SK-N-SH treated with all-trans-retinoic acid at 6 μM for 48 hours (cell line): ENCODE results near the gene DAB2IP.

Experiments used
- ATAC-seq: fragments of 200-7000 bp; cut with Tn5 transposase; 3 replicates; pipeline ENCODE4 v1.9.1; 2020; ENCODE audit warnings: mild to moderate bottlenecking, moderate library complexity
- ARNTL ChIP-seq: fragments of 450-650 bp; formaldehyde crosslinking; IDR thresholded peaks from 2 replicates; pipeline ENCODE4 v1.5.0; 2020; ENCODE audit warnings: low read depth, mild to moderate bottlenecking, moderate library complexity, borderline replicate concordance
- BACH2 ChIP-seq: fragments of 250-450 bp; sonication (Bioruptor Pico); IDR thresholded peaks from 2 replicates; pipeline ENCODE4 v1.9.0; 2021; ENCODE audit warnings: mild to moderate bottlenecking, borderline replicate concordance
- CSDC2 ChIP-seq: fragments of 250-450 bp; sonication (Bioruptor Pico); IDR thresholded peaks from 2 replicates; pipeline ENCODE4 v1.5.0; 2020; ENCODE audit warnings: mild to moderate bottlenecking, moderate library complexity
- ESRRG ChIP-seq: fragments of 250-450 bp; sonication (Bioruptor Pico); IDR thresholded peaks from 2 replicates; pipeline ENCODE4 v1.6.1; 2021; ENCODE audit warnings: mild to moderate bottlenecking
- GLIS3 ChIP-seq: fragments of 250-450 bp; sonication (Bioruptor Pico); IDR thresholded peaks from 2 replicates; pipeline ENCODE4 v1.5.0; 2020; ENCODE audit warnings: mild to moderate bottlenecking, moderate library complexity
- ISL1 ChIP-seq: fragments of 250-450 bp; sonication (Bioruptor Pico); IDR thresholded peaks from 2 replicates; pipeline ENCODE4 v2.1.2; 2022; ENCODE audit warnings: mild to moderate bottlenecking, moderate library complexity
- OSR1 ChIP-seq: fragments of 250-450 bp; sonication (Bioruptor Pico); IDR thresholded peaks from 2 replicates; pipeline ENCODE4 v1.8.0; 2022; ENCODE audit warnings: moderate library complexity, mild to moderate bottlenecking, inconsistent platforms
- PPARA ChIP-seq: fragments of 250-450 bp; sonication (Bioruptor Pico); IDR thresholded peaks from 2 replicates; pipeline ENCODE4 v1.5.0; 2020; ENCODE audit warnings: mild to moderate bottlenecking, borderline replicate concordance
- RARB ChIP-seq: fragments of 250-450 bp; sonication (Bioruptor Pico); IDR thresholded peaks from 2 replicates; pipeline ENCODE4 v1.8.0; 2021; ENCODE audit warnings: mild to moderate bottlenecking, moderate library complexity
- SNAI2 ChIP-seq: fragments of 250-450 bp; sonication (Bioruptor Pico); IDR thresholded peaks from 2 replicates; pipeline ENCODE4 v1.5.0; 2020; ENCODE audit warnings: mild to moderate bottlenecking, moderate library complexity
- TCF4 ChIP-seq: fragments of 250-450 bp; sonication (Bioruptor Pico); IDR thresholded peaks from 2 replicates; pipeline ENCODE4 v1.8.0; 2021; ENCODE audit warnings: mild to moderate bottlenecking, moderate library complexity, borderline replicate concordance
- TOX ChIP-seq: fragments of 250-450 bp; sonication (Bioruptor Pico); IDR thresholded peaks from 2 replicates; pipeline ENCODE4 v1.8.0; 2021; ENCODE audit warnings: mild to moderate bottlenecking, moderate library complexity, borderline replicate concordance
- ZC3H10 ChIP-seq: fragments of 250-450 bp; sonication (Bioruptor Pico); IDR thresholded peaks from 2 replicates; pipeline ENCODE4 v1.5.1; 2021; ENCODE audit warnings: mild to moderate bottlenecking, moderate library complexity
- ZFP30 ChIP-seq: fragments of 450-650 bp; formaldehyde crosslinking; IDR thresholded peaks from 2 replicates; pipeline ENCODE4 v1.5.0; 2022; ENCODE audit warnings: mild to moderate bottlenecking, moderate library complexity
- ZNF8 ChIP-seq: fragments of 450-650 bp; formaldehyde crosslinking; IDR thresholded peaks from 2 replicates; pipeline ENCODE4 v1.5.0; 2020; ENCODE audit warnings: mild to moderate bottlenecking, moderate library complexity
- TF ChIP-seq, protein P1 (sequence below): fragments of 250-450 bp; sonication (Bioruptor Pico); IDR thresholded peaks from 2 replicates; pipeline ENCODE4 v1.5.1; 2020; ENCODE audit warnings: low read depth, mild to moderate bottlenecking, moderate library complexity
- TF ChIP-seq, protein P2 (sequence below): fragments of 250-450 bp; sonication (Bioruptor Pico); IDR thresholded peaks from 2 replicates; pipeline ENCODE4 v1.5.1; 2021; ENCODE audit warnings: mild to moderate bottlenecking, moderate library complexity
- TF ChIP-seq, protein P3 (sequence below): fragments of 250-450 bp; sonication (Bioruptor Pico); IDR thresholded peaks from 2 replicates; pipeline ENCODE4 v1.8.0; 2020; ENCODE audit warnings: mild to moderate bottlenecking, moderate library complexity, borderline replicate concordance
- TF ChIP-seq, protein P4 (sequence below): fragments of 250-450 bp; sonication (Bioruptor Pico); IDR thresholded peaks from 2 replicates; pipeline ENCODE4 v1.5.0; 2020; ENCODE audit warnings: mild to moderate bottlenecking, moderate library complexity
- TF ChIP-seq, protein P5 (sequence below): fragments of 250-450 bp; sonication (Bioruptor Pico); IDR thresholded peaks from 2 replicates; pipeline ENCODE4 v1.8.0; 2021; ENCODE audit warnings: low read depth, mild to moderate bottlenecking, moderate library complexity, borderline replicate concordance

Gene DAB2IP

DNA sequence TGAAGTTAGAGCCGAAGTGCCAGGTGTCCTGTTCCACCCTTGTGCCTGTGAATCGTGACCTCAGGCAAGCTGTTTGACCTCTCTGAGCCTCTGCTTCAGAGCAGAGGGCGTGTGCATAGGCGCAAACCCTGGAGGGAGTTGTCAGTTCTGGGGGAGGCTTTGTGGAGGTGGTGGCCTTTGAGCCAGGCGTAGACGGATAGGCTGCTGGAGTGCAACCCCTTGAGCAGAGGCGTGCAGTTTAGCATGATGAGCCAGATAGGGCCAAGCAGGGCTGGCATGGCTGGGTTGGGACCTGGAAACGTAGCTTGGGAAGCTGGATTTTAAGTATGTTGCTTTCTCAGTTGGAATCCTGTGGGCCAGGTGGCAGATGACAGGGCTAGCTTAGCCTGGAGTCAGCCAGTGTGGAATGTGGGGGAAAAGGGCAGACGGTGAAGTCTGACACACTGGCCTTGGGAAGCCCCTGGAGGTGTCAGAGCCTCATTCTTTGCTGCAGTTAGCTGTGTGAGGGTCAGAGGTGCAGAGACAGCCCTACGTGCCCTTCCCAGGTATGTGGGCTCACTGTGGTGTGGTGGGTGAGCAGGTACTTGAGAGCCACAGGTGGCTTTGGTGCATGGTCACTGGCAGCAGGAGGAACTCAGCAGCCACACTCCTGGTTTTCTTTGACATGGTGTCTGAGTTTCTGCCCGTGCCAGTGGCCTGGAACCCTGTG is 93.4 kb downstream of the DAB2IP start (continued):
- no peak for TF ChIP-seq ZC3H10 (CRISPR knock-in tag)
- TF ChIP-seq SNAI2 (CRISPR knock-in tag) = no peak
- TF ChIP-seq, protein P1, sequence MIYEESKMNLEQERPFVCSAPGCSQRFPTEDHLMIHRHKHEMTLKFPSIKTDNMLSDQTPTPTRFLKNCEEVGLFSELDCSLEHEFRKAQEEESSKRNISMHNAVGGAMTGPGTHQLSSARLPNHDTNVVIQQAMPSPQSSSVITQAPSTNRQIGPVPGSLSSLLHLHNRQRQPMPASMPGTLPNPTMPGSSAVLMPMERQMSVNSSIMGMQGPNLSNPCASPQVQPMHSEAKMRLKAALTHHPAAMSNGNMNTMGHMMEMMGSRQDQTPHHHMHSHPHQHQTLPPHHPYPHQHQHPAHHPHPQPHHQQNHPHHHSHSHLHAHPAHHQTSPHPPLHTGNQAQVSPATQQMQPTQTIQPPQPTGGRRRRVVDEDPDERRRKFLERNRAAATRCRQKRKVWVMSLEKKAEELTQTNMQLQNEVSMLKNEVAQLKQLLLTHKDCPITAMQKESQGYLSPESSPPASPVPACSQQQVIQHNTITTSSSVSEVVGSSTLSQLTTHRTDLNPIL (CRISPR knock-in tag) = no peak
- no peak for TF ChIP-seq ZNF8 (CRISPR knock-in tag)
- TF ChIP-seq, all 23 proteins: peak for 0

DNA sequence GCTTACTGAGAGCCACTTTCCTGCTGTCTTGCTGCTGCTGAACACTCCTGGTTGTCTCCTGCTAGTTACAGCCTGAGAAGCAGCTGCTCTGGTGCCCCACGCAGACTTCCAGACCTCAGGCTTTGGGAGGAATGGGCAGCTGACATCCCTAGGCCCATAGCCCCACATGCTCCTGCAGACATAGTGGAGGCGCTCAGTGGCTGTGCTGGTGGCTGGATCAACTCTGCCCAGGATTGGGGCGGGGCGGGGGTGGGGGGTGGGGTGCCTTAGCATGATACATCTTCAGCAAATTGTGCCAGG is 93.9 kb downstream of the DAB2IP start:
- TF ChIP-seq PPARA (CRISPR knock-in tag) = no peak
- no peak for TF ChIP-seq ISL1 (CRISPR knock-in tag)
- TF ChIP-seq ARNTL = no peak
- TF ChIP-seq, protein P2, sequence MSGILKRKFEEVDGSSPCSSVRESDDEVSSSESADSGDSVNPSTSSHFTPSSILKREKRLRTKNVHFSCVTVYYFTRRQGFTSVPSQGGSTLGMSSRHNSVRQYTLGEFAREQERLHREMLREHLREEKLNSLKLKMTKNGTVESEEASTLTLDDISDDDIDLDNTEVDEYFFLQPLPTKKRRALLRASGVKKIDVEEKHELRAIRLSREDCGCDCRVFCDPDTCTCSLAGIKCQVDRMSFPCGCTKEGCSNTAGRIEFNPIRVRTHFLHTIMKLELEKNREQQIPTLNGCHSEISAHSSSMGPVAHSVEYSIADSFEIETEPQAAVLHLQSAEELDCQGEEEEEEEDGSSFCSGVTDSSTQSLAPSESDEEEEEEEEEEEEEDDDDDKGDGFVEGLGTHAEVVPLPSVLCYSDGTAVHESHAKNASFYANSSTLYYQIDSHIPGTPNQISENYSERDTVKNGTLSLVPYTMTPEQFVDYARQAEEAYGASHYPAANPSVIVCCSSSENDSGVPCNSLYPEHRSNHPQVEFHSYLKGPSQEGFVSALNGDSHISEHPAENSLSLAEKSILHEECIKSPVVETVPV (CRISPR knock-in tag) = no peak
- TF ChIP-seq TOX (CRISPR knock-in tag) = no peak
- TF ChIP-seq, protein P1 (CRISPR knock-in tag) = no peak
- no peak for TF ChIP-seq ZNF8 (CRISPR knock-in tag)
- TF ChIP-seq ZFP30 (CRISPR knock-in tag) = no peak
- TF ChIP-seq, protein P3, sequence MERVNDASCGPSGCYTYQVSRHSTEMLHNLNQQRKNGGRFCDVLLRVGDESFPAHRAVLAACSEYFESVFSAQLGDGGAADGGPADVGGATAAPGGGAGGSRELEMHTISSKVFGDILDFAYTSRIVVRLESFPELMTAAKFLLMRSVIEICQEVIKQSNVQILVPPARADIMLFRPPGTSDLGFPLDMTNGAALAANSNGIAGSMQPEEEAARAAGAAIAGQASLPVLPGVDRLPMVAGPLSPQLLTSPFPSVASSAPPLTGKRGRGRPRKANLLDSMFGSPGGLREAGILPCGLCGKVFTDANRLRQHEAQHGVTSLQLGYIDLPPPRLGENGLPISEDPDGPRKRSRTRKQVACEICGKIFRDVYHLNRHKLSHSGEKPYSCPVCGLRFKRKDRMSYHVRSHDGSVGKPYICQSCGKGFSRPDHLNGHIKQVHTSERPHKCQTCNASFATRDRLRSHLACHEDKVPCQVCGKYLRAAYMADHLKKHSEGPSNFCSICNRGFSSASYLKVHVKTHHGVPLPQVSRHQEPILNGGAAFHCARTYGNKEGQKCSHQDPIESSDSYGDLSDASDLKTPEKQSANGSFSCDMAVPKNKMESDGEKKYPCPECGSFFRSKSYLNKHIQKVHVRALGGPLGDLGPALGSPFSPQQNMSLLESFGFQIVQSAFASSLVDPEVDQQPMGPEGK = no peak
- TF ChIP-seq GLIS3 (CRISPR knock-in tag) = no peak
- TF ChIP-seq ESRRG (CRISPR knock-in tag) = no peak
- TF ChIP-seq TCF4 (CRISPR knock-in tag) = no peak
- ATAC-seq = no peak

DNA sequence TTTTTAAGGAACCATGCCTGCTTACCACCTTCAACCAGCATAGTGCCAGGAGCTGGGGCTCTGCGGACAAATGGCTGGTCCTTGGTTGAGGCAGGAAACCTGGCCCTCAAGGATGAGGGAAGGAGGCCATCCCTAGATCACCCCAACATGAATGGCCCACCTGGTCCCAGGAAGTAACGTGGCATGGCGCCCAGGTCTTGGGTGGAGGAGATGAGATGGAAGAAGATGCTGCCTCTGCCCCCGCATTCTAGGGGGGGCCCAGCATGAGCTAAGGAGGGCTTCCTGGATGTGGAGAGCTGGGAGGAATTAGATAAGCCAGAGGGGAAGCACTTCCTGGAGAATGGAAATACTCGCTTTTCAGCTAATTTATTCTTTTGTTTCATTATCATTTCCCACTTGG is 95.0 kb downstream of the DAB2IP start:
- TF ChIP-seq RARB (no peak), TOX (CRISPR knock-in tag) (no peak), SNAI2 (CRISPR knock-in tag) (no peak), PPARA (CRISPR knock-in tag) (no peak), TCF4 (CRISPR knock-in tag) (no peak), BACH2 (CRISPR knock-in tag) (no peak), CSDC2 (CRISPR knock-in tag) (no peak), OSR1 (CRISPR knock-in tag) (no peak), ISL1 (CRISPR knock-in tag) (no peak)
- TF ChIP-seq, protein P4, sequence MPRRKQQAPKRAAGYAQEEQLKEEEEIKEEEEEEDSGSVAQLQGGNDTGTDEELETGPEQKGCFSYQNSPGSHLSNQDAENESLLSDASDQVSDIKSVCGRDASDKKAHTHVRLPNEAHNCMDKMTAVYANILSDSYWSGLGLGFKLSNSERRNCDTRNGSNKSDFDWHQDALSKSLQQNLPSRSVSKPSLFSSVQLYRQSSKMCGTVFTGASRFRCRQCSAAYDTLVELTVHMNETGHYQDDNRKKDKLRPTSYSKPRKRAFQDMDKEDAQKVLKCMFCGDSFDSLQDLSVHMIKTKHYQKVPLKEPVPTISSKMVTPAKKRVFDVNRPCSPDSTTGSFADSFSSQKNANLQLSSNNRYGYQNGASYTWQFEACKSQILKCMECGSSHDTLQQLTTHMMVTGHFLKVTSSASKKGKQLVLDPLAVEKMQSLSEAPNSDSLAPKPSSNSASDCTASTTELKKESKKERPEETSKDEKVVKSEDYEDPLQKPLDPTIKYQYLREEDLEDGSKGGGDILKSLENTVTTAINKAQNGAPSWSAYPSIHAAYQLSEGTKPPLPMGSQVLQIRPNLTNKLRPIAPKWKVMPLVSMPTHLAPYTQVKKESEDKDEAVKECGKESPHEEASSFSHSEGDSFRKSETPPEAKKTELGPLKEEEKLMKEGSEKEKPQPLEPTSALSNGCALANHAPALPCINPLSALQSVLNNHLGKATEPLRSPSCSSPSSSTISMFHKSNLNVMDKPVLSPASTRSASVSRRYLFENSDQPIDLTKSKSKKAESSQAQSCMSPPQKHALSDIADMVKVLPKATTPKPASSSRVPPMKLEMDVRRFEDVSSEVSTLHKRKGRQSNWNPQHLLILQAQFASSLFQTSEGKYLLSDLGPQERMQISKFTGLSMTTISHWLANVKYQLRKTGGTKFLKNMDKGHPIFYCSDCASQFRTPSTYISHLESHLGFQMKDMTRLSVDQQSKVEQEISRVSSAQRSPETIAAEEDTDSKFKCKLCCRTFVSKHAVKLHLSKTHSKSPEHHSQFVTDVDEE (CRISPR knock-in tag) = no peak
- TF ChIP-seq, protein P5, sequence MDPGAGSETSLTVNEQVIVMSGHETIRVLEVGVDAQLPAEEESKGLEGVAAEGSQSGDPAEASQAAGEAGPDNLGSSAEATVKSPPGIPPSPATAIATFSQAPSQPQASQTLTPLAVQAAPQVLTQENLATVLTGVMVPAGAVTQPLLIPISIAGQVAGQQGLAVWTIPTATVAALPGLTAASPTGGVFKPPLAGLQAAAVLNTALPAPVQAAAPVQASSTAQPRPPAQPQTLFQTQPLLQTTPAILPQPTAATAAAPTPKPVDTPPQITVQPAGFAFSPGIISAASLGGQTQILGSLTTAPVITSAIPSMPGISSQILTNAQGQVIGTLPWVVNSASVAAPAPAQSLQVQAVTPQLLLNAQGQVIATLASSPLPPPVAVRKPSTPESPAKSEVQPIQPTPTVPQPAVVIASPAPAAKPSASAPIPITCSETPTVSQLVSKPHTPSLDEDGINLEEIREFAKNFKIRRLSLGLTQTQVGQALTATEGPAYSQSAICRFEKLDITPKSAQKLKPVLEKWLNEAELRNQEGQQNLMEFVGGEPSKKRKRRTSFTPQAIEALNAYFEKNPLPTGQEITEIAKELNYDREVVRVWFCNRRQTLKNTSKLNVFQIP = no peak
- ATAC-seq = no peak
